OCI-LY1 (cell line): Measurements from ENCODE around the gene JAKMIP1.

ENCODE experiments used
- EZH2 ChIP-seq: fragments of 200-600 bp; sonication (generic), shearing (Covaris generic); IDR thresholded peaks from 2 replicates; pipeline ENCODE4 v1.8.0; 2017; ENCODE audit warnings: borderline replicate concordance, mixed run types, mild to moderate bottlenecking, antibody characterized with exemption, low read length, moderate library complexity, mixed read lengths
- TF ChIP-seq, protein P1 (sequence below): fragments of 200-600 bp; sonication (generic), shearing (Covaris generic); IDR thresholded peaks from 2 replicates; pipeline ENCODE4 v1.5.1; 2017; ENCODE audit warnings: mild to moderate bottlenecking, antibody characterized with exemption, low read length, moderate library complexity, mixed read lengths

DNA sequence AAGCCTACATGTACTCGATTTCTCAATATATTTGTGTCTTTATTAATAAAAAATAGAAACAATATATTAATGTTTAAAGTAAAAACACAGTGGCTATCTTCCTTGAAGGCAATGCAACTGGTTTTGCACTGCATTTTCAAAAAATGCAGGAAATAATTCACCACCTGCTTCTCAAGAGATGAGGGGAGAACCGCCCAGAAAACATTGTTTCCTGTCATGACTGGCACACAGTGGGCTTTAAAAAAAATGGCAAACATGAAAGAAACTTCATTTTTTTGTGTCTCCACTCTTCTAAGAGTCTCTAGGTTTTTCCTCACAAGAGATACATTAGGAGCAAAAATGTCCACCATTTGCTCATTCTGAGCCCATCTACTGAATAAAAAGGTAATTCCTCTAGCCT is 131.4 kb downstream of the JAKMIP1 start:
- TF ChIP-seq, protein P1, sequence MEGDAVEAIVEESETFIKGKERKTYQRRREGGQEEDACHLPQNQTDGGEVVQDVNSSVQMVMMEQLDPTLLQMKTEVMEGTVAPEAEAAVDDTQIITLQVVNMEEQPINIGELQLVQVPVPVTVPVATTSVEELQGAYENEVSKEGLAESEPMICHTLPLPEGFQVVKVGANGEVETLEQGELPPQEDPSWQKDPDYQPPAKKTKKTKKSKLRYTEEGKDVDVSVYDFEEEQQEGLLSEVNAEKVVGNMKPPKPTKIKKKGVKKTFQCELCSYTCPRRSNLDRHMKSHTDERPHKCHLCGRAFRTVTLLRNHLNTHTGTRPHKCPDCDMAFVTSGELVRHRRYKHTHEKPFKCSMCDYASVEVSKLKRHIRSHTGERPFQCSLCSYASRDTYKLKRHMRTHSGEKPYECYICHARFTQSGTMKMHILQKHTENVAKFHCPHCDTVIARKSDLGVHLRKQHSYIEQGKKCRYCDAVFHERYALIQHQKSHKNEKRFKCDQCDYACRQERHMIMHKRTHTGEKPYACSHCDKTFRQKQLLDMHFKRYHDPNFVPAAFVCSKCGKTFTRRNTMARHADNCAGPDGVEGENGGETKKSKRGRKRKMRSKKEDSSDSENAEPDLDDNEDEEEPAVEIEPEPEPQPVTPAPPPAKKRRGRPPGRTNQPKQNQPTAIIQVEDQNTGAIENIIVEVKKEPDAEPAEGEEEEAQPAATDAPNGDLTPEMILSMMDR, result no peak
- no peak for TF ChIP-seq EZH2
